NOMO-1 (cell line): ENCODE data around the gene TCF12.

Experiments used
- DNase-seq, 2 experiments: peaks; one replicate each; lab custom pipeline; 2025; ENCODE audit not compliant: unreplicated experiment in 2 of 2; lab: John Stamatoyannopoulos, UW

Gene TCF12

DNA sequence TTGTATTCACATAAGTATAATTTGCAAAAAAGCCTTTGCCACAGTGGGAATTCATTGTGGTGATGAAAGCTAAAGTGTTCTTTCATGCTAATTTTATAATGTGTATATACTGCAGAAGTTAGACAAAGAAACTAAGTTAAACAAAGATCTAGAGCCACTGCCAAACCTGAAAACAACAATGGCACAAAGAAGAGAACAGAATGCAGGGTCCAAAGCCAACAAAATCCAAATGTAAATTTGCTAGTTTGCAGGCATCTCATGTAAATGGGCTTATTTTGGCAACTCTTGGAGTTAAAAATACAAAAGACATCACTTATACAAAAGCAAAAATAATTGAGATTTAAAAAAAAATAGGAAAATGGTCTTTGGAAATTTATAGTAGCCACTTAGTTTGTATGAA lies 123.0 kb downstream of the TCF12 start:
- DNase-seq: no peak

DNA sequence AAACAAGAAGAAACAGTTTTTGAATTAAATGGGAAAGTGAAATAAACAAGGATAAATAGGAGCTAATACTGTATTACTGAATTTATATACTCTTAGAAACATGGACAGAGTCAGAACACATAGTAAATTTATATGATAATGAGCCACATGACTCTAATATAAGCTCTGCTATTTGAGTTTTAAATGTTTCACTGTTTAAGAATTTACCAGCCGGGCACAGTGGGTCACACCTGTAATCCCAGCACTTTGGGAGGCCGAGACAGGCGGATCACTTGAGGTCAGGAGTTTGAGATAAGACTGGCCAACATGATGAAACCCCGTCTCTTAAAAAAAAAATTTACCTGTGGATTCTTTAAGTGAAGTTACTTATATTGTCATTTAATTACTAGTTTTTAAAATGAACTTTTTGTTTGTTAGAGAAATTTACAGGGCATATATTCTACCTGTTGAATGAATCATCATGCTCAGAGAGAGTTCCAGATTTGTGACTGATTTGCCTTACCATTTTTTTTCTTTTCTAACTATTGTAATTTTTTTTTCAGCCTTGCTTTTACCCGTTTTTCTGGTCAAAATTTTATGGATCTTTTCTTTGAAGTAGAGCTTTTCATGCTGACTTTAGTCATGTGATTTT lies 125.7 kb downstream of the TCF12 start:
- DNase-seq: no peak

DNA sequence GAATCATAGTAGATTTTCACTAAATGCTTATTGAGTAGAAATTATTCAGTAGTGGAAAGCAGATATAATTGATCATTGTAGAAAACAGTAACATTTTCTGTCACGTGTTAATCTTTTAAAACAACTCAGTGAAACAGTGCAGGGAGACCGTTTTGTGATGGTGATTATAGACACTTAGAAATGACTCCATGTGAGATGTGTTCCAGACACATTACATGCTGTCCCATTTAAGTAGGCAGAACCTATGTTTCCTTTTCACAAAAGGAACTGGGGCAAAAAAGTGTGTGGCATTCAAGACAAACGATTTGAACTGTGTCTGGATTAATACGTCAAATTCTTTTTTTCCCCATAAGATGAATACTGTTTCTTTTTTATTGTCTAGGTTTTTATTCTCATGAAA lies 126.5 kb downstream of the TCF12 start:
- no peak for DNase-seq

DNA sequence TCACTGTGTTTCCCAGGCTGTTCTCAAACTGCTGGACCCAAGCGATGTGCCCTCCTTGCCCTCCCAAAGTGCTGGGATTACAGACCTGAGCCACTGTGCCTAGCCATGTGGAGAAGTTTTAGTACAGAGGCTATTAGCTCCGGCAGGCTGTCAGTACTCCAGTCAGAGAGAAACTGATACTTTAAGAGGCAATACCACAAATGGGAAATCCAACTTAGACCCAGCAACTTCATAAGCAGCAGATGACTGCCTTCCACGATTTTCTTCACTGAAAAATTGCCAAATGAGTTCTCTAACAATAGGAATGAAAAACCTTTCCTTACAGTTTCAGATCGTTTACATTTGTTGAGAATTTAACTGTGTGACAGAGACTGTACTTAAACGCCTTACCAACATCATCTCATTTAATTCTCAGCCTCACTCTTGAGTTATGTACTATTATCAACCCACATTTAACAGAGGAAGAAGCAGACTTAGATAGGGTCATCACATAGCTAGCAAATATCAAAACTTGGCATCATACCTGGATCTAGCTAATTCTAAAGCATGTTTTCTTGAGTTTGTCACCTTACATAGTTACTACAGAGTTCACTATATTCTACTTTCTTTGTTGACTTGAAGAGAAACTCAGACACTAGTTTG lies 127.4 kb downstream of the TCF12 start:
- no peak for DNase-seq

DNA sequence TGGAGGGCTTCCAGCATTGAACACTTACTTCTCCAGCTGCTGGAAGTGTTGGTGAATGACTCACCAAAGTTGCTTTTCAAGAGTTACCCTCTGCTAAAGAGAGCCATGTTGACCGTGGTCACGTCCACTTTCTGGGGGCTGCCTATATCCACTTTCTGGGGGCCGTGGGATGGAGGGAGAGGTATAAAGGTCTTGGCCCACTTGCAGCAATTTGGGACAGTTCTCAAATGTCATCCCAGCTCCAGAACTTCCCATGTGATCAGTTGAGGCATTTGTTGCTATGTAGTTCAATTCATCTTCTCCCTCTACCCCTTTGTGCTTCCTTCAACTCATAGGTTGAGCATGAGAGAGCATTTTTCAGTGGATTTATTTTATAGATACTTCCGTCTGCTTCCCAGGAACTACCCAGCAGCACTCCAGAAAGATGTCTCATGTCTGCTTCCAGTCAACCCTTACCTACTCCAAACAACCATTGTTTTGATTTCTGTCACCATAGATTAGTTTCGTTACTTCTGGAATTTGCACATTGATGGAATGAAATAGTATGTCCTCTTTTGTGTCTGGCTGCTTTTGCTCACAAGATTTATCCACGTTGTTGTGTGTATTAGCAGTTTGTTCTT lies 130.6 kb downstream of the TCF12 start:
- no peak for DNase-seq

DNA sequence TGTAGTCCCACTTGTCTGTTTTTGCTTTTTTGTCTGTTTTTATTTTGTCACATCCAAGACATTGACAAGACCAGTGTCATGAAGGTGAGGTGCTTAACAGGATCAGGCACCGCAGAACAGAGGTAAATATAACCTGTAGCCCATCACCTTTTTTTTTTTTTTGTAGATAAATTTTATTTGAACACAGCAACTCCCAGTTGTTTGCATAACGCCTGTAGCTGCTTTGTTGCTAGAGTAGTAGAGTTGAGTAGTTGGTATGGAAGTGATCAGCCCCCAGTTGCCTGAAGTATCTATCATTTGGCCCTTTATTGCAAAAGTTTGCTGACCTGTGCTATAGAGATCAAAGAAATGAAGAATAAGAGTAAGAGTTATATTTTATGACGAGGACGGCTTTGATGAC lies 135.0 kb downstream of the TCF12 start:
- DNase-seq: no peak

DNA sequence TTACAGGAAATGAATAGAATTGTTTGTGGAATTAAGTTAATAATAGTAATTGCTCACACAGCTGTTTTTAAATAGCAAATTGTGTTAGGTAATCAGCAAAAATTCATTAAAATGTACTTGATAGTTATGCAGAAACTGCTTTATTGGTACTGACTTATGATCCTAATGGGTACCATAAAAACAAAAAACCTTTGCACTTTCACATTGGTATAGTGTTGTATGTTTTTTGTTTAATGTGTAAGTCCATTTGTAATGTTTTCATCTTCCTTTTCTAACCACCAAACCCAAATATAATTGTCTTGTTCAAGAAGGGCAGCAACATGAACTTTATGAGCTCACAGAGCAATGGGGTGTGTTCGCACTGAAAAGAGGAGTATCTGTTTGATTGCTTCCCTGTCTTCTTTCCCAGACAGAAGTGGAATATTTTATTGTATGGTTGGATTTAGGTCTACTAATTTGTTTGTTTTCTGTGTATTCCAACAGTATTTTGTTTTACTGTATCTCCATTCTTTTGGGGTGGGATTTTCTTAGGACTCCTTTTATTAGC lies 135.8 kb downstream of the TCF12 start:
- DNase-seq: no peak

DNA sequence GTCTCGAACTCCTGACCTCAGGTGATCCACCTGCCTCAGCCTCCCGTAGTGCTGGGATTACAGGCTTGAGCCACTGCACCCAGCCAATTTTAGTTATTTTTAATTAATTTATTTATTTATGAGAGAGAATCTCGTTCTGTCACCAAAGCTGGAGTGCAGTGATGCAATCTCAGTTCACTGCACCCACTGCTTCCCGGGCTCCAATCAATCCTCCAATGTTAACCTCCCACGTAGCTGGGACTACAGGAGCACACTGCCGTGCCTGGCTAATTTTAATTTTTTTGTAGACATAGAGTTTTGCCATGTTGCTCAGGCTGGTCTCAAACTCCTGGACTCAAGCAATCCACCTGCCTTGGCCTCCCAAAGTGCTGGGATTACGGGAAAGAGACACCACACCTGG lies 137.9 kb downstream of the TCF12 start:
- no peak for DNase-seq

DNA sequence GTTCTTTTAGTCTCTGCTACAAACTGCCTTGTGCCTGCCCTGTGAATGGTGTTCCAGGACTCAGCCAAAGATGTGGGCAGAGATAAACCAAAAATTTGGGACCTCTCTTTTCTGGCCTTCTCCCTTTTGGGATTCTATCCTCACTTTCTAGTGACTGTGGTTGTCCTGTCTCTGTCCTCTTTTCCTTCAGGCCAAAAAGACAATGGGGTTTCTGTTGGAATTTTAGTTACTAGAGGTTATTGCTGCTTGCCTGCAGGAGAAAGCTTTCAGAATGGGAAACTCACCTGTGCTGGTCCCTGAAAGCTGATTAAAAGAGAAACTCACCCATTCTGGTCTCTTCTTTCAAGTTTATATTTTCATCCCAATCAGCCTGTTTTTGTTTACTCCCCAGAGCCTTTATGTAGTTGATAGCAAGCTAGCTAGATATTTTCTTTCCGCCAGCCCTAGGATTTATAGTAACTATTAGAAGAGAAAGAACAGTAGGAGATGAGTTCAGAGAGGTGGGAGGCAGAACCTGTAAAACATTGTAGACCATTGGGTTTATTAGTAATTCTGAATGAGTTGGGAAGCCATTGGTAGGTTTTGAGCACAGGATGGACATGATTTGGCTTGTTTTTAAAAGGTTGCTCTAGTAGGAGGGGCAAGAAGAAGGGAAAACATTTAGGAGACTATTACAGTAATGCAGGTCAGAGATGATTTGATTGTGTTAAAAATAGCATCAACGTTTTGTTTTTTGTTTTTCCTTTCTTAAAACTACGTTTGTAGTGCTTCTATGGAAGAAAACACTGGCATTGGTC lies 138.9 kb downstream of the TCF12 start:
- no peak for DNase-seq

DNA sequence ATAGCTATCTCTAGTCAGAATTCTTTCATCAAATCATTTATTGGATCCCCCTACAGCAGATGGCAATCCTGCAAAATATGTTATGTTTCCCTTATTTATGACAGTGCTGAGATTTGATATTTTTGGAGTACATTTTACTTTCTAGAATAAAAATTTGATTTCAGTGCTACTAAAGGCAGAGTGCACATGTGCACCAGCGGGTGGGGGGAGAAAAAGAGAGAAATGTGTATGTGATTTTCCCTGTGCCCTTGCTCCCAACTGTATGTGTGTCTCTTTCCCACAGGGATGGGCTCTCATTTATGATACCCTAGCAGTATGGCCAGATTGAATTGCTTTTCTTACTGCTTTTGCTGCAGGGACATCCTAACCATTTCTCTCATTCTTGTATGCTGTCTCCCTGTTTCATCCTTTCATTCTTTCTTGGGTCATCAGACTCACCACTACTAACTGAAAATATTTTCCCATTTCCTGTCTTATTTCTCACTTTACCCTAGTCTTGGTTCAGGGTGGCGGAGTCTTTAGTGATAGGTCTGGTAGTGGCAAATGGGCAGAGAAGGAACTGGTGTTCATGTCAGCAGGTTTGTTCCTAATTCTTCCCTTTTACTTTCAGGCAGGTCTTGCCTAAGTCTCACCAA lies 140.7 kb downstream of the TCF12 start:
- no peak for DNase-seq

DNA sequence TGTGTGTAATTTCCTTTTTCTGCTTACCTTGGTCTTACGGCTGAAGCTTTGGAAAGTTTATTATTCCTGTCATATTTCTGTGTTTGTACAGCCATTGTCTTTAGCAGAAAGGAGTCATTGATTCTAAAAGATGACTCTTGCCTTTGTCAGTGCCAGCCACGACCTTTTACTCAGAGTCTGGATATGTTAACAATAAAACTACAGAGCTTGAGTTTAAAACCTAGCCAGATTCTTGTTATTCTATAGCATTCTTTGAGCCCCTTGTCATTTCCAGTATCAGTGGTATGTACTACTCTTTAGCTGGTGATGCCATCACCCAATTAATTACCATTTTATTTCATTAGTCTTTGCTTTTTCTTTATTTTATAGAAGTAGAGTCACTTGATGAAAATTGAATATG lies 142.4 kb downstream of the TCF12 start:
- DNase-seq: no peak

DNA sequence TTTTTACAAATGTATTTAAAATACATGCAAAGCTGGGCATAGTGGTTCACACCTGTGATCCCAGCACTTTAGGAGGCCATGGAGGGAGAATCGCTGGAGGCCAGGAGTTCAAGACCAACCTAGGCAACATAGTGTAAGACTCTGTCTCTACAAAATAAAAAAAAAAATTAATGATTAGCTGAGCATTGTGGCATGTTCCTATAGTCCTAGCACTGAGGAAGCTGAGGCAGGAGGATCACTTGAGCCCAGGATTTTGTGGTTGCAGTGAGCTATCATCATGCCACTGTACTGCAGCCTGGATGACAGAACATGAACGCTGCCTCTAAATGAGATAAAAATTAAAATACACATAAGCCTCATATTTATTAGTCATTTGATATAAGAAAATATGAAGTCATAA lies 142.8 kb downstream of the TCF12 start:
- no peak for DNase-seq

DNA sequence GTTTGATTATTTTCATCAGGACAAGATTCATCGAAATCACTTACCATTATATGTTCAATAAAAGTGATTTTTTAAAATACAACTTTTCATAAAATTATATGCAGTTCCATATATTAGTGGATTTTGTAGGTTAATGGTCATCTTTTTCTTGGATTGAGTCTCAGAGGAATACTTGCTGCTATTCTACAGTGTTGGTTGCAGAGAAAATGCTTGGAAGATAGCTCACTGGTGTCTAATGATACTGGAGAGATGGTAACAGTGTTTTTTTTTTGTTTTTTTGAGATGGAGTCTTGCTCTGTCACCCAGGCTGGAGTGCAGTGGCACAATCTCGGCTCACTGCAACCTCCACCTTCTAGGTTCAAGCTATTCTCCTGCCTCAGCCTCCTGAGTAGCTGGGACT lies 143.3 kb downstream of the TCF12 start:
- no peak for DNase-seq

DNA sequence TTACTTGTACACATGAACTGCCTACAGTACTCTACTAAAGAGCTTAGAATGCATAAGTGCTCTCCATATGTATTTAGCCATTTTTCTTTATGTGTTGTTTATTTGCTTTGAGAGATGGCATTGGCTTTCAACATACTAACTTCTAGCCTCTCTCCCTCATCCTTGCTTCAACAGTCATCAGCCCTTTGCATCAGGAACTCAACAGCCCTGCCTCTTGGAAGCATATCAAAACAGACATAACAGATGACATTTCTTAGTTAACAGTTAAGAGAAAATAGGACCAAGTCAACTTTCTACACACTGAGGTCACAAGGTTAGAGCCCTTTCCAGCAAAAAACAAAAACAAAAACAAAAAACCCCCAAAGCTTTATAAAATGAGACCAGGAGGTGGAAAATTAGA lies 145.6 kb downstream of the TCF12 start:
- DNase-seq: no peak

DNA sequence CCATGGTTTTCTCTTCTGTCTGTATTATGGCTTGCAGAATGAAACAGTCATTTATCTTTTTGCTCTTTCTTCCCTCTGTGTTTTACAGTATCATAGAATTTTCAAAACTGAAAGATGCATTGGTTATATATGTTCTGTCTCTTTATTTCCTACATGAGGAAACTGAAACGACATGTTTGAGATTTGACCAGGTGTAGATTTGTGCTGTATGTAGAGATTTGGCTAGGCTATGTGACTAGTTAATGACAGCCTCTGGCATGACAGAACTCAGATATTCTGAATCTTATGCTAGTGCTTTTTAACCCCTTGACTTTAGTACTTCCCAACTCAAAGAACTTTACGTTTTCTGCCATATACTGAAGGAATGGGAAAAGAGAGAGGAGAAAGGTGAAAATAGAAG lies 151.0 kb downstream of the TCF12 start:
- DNase-seq: no peak

DNA sequence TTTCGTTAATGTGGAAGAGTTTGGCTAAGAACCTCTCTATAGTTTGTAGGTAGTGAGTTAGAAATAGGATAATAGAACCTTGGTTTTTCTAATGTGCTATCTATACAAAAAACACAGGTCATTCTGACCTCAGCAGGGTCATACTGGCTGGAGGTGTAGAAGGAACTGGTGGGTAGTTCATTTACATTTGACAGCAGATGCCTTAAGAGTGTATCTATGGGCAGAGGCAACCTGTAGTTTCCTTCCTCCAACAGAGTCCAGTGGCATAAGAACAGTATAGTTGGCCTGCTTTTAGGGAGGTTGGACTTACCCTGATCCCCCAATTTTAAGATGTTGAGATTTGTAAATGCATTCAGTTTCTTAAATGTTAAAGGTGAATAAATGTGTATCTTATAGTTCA lies 152.2 kb downstream of the TCF12 start:
- no peak for DNase-seq

DNA sequence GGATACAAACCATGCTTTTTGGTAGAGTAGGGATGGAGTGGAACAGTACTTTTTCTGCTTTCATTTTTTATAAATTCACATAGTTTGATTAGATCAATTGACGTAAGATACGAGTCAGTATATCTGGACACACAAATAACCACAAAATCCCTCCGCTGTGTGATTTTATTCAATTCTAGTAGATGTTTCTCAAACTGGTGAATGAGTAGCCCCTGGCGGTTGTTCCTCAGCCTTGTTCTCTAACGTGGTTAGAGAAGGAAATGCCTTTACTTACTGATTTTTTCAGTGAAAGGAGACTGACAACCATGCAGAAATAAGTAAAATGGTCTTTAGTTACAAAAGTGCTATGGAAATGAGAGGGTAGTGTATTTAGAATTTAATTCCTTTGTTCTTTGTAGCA lies 161.0 kb downstream of the TCF12 start:
- no peak for DNase-seq

DNA sequence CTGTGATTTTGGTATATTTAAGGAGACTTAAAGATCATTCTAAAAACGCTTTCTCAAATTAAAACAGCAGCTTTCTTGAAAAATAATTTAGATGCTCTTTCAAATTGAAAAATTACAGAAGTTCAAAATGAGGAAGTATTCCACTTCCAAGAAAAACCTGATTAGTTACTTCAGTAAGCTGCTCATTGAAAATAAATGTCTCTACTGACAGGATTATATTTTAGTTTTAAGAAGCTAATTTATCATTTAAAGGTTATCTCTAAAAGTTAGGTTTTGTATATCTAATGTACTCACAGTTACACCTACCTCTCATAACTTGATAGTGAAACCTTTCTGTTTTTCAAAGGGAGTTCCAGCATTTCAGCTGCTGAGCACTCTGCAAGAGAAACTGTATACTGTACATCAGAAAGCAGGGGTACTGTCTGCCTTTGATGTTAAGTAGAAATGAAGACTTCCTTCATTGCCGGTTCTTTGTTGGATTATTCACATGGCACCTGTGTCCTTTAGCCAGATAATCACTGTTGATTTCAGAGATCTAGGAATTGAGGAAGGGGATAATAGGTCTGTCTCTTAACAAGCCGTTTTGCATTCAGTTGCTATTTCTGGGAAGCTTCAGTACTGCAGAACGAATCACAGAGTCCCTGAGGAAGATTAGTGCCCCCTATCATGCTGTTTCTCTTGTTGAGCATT lies 161.6 kb downstream of the TCF12 start:
- peak in 1 of 2 experiments; percentile 61 for DNase-seq

DNA sequence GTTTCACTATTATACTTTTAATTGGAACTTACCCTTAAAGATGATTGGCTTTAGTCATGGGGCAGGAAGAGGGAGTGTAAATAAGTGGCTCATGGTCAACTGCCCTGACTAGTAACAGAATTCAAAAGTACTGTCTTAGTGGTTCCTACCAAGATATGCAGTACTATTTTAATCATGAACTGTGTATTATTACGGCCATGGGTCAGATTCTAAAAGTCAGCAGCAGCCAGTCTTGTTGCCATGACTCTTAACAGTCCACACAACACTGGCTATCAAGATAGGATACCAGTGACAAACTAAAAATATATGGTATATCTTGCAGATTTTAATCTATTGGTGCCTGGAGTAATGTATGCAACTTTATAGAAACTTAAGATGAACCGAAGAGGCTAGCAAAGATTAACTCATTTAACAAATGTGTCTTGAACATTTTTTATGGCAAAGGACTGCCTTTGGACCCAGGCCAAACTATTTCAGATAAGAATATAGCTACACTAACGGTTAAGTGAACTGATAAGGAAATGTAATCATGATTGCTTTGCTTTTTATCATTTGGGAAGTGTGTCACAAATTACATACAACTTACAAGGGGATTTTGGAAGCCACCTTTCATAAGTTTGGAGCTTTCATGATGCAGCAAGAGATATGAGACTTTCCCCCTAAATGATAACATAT lies 163.7 kb downstream of the TCF12 start:
- DNase-seq: no peak

DNA sequence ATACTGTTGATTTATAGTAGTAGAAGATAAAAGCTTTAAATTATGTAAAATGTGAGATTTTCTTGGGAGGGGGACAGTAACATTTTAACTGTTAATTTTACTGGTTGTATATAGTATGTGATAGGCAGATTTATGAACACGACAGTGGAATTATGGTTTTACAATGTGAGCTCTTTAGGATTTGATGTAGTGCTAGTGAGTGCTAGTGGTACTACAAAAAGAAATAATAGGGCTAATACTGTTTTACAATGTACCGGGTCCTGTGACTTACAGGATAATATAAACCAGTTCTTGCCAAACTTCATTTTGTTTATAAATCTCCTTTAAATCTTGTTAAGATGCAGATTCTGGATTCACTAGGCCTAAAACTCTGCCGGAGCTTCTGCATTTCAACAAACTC lies 165.7 kb downstream of the TCF12 start:
- no peak for DNase-seq
